ENCODE results near the gene BST2. TPM values are rescaled to one million over a fixed set of nuclear protein-coding genes. Genes with fewer than 3 reads are reported as not detected.
A peak's percentile ranks its signal among the peaks of the same experiment; 100 is the strongest.

BST2 gene
- total RNA-seq, 2 experiments from 2014 or later: 156 to 164 TPM

DNA sequence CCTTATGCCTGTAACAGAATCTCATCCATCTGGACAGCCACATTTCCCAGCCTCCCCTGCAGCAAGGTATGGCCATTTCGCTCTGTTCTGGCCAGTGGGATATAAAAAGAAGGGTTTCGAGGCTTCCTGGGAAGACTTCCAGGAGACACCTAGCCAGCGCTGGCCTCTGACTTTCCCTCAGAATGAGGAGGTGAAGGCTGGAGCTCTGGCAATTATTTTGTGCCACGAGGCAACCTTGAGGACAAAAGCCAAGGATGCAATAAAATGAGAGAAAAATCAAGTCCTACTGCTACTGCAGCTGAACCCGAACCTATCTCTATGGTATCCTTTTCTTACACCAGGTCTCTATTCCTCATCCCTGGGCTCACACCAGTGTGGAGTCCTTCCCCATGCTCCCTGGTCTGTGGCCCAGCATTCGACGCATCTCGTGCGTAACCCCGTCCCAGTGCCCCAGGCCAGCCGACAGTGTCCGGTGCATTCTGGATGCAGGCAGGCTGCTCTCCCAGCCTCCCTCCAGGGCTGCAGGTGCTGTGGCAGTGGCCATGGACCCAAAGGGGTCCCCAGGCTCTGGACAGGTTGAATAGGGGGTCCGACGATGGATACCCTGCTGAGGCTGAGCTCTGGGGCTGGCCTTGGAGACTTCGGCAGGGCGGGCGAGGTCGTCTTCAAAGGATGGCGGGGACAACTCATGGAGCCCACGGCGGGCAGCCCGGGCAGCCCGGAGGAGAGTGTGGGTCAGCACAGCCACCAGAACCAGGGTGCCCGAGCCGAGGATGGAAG is 30.9 kb upstream of the BST2 start:
- ChIA-PET CTCF (no interaction called here), POLR2A (no interaction called here)
- intact Hi-C loops (cut with micrococcal nuclease): no loop called here
- H3K36me3 Mint-ChIP-seq: no peaks in the 10 kb centered on the region
- no peaks in the 10 kb centered on the region for H3K9me3 Mint-ChIP-seq
- no peak overlapping the region for H3K4me3 Mint-ChIP-seq
- DNase-seq: no peak
- H3K27me3 Mint-ChIP-seq: no peaks in the 10 kb centered on the region
- H3K4me1 Mint-ChIP-seq (ENCODE audit: low read depth): no peaks in the 10 kb centered on the region
- no peak overlapping the region for H3K27ac Mint-ChIP-seq

DNA sequence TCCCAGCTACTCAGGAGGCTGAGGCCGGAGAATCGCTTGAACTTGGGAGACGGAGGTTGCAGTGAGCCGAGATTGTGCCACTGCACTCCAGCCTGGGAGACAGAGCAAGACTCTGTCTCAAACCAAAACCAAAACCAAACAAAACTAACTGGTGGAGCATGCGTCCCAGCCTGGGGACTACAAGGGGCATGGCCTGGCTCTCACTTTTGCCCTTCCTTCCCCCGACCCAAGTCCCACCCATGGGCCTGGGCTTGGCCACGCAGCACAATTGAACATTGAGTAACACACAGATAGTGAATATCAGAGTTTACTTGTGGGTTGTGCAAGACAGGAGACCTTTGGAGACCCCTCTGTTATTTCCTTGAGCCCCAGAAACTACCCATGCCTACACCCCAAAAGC is 29.8 kb upstream of the BST2 start:
- no peak for DNase-seq
- Mint-ChIP-seq H3K27me3 (no peaks in the 10 kb centered on the region), H3K27ac (no peak overlapping the region), H3K36me3 (no peaks in the 10 kb centered on the region), H3K9me3 (no peaks in the 10 kb centered on the region), H3K4me1 (ENCODE audit: low read depth) (no peaks in the 10 kb centered on the region), H3K4me3 (no peak overlapping the region)
- ChIA-PET CTCF (no interaction called here), POLR2A (no interaction called here)
- intact Hi-C loops (cut with micrococcal nuclease): no loop called here

GRCh38 chr19:17431417-17431816 is 26.0 kb upstream of the BST2 start:
- ChIA-PET CTCF (interaction anchor here (1.5 kb wide), 1 partner anchor 10 kb away, joined by 4 read pairs; no protein-coding TSS in a partner anchor), POLR2A (no interaction called here)
- Mint-ChIP-seq H3K9me3 (no peaks in the 10 kb centered on the region), H3K27ac (no peak overlapping the region), H3K4me1 (ENCODE audit: low read depth) (no peaks in the 10 kb centered on the region), H3K27me3 (no peaks in the 10 kb centered on the region), H3K4me3 (no peak overlapping the region), H3K36me3 (no peaks in the 10 kb centered on the region)
- intact Hi-C loops (cut with micrococcal nuclease): no loop called here
- no peak for DNase-seq

- Mint-ChIP-seq H3K27me3 (no peaks in the 10 kb centered on the region), H3K4me1 (ENCODE audit: low read depth) (peaks cover 2% of the 10 kb centered on the region), H3K36me3 (no peaks in the 10 kb centered on the region), H3K9me3 (no peaks in the 10 kb centered on the region), H3K4me3 (no peak overlapping the region), H3K27ac (no peak overlapping the region)
- CTCF ChIA-PET: interaction anchor here (0.6 kb wide), 2 partner anchors 43 to 82 kb away, joined by 3 read pairs; no protein-coding TSS in a partner anchor
- POLR2A ChIA-PET: interaction anchor here (0.5 to 1.8 kb wide), 3 partner anchors 10 to 395 kb away, joined by 3 to 5 read pairs (median 3); partner anchors contain the start of gene MVB12A
- DNase-seq: no peak
- intact Hi-C loops (cut with micrococcal nuclease): no loop called here
These were observed 24.2 kb upstream of the BST2 start for GRCh38 chr19:17429641-17430113.

DNA sequence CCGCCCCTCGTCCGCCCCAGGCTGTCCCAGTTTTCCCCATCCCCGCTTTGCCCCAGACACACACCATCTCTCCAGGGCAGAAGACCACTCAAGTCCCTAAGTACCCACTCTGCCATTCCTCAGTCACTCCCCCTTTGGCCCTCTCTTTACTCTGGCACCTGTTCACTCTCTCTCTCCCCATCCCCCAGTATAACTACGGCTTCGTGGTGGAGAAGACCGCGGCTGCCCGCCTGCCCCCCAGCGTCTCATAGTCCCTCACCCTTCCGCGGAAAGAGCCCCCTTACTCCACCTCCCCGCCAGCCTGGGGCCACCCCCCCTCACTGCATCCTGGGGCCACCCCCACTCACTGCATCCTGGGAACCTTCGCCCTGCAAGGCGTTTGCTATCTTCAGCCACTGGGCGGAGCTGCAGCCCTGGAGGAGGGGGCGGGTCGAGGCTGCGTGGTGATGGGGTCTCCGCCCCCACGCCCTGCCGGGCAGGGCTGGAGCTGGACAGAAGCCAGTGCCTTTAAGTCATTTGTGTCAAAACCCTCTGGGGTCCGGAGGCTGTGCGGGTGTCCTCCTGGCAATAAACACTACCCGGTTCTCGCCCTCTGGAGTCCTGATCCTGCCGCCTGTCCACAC is 19.4 kb upstream of the BST2 start:
- peaks cover 12% of the 10 kb centered on the region for H3K4me1 Mint-ChIP-seq (ENCODE audit: low read depth)
- DNase-seq: peak; percentile 57
- peaks cover 8% of the 10 kb centered on the region for H3K36me3 Mint-ChIP-seq
- no peak overlapping the region for H3K27ac Mint-ChIP-seq
- intact Hi-C loops (cut with micrococcal nuclease): loop anchor here (5.0 kb wide), 1 partner anchor 87 kb away; the partner anchor contains the start of gene PGLS
- CTCF ChIA-PET: interaction anchor here (0.8 kb wide), 1 partner anchor 24 kb away, joined by 3 read pairs; the partner anchor contains the start of gene TMEM221
- no peaks in the 10 kb centered on the region for H3K27me3 Mint-ChIP-seq
- POLR2A ChIA-PET: no interaction called here
- no peaks in the 10 kb centered on the region for H3K9me3 Mint-ChIP-seq
- H3K4me3 Mint-ChIP-seq: no peak overlapping the region

DNA sequence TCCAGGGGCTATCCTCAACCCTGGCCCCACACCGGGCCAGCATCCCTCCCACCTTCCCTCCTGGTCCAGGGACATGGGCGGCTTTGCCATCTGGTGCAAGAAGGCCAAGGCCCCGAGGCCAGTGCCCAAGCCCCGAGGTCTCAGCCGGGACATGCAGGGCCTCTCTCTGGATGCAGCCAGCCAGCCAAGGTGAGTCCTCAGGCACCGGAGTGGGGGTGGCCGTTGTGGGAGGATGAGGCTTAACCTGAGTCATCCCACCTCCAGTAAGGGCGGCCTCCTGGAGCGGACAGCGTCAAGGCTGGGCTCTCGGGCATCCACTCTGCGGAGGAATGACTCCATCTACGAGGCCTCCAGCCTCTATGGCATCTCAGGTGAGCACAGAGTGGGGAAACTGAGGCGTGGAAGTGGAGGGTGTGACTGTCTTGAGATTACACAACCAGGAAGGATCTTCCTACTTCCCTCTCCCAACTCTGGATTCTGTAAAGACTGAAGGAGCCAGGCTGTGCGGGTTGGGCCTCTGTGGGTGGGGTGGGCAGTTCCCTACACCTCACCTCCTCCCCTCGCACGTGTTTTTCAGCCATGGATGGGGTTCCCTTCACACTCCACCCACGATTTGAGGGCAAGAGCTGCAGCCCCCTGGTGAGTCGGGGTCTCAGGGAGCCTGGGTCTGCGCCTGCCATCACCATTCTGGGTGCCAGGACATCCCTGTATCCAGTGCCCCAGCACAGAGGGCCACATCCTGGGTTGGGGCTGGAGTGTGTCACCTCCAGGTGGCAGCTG is 18.2 kb upstream of the BST2 start:
- Mint-ChIP-seq H3K27ac (no peak overlapping the region), H3K4me1 (ENCODE audit: low read depth) (peaks cover 19% of the 10 kb centered on the region), H3K27me3 (no peaks in the 10 kb centered on the region), H3K4me3 (no peak overlapping the region), H3K36me3 (peaks cover 8% of the 10 kb centered on the region), H3K9me3 (no peaks in the 10 kb centered on the region)
- DNase-seq: no peak
- ChIA-PET POLR2A (no interaction called here), CTCF (no interaction called here)
- intact Hi-C loops (cut with micrococcal nuclease): loop anchor here (5.0 kb wide), 1 partner anchor 89 kb away; the partner anchor contains the start of gene PGLS

DNA sequence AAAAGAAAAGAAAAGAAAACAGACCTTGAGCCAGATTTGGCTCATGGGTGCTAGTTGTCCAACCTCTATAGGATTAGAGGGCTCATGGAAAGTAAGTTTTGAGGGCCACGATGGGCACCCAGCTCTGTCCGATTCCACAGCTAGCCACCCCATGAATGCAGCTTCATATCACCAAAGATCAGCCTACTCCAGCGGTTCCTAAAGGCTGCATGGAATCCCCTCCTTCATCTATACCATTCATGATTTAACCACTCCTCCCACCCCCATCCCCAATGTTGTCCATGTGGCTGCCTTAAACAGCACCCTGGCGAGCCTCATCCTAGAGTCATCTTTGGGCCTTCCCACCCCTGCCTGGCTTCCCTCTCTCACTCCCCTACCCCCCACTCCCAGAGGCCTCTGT is 16.5 kb upstream of the BST2 start:
- intact Hi-C loops (cut with micrococcal nuclease): loop anchor here (5.0 kb wide), 1 partner anchor 90 kb away; the partner anchor contains the start of gene PGLS
- H3K27ac Mint-ChIP-seq: no peak overlapping the region
- peaks cover 9% of the 10 kb centered on the region for H3K36me3 Mint-ChIP-seq
- H3K4me3 Mint-ChIP-seq: no peak overlapping the region
- POLR2A ChIA-PET: no interaction called here
- no peaks in the 10 kb centered on the region for H3K9me3 Mint-ChIP-seq
- DNase-seq: no peak
- H3K4me1 Mint-ChIP-seq (ENCODE audit: low read depth): peaks cover 19% of the 10 kb centered on the region
- CTCF ChIA-PET: interaction anchor here (1.1 kb wide), 1 partner anchor 27 kb away, joined by 3 read pairs; the partner anchor contains the start of gene TMEM221
- no peaks in the 10 kb centered on the region for H3K27me3 Mint-ChIP-seq

DNA sequence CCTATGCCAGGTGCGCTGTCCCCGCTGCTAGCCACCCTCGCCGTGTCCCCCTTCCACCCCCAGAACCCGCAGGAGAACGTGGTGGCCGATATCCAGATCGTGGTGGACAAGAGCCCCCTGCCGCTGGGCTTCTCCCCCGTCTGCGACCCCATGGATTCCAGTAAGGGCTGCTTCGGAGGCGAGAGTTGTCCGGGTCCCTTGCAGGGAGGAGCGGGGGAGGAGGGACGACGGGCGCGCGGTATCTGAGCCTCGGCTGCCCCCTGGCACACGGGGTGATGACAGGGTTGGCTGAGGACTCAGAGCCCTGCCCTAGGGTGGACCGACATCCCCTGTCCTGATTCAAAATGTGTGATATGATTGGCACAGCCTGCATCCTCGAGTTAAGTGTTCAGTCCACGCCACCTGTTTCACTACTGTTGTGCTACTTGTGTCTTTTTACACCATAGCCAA is 15.1 kb upstream of the BST2 start:
- Mint-ChIP-seq H3K4me3 (peak overlapping the region; percentile 86), H3K9me3 (no peaks in the 10 kb centered on the region), H3K27me3 (no peaks in the 10 kb centered on the region), H3K4me1 (ENCODE audit: low read depth) (peaks cover 19% of the 10 kb centered on the region), H3K27ac (peak overlapping the region; percentile 69), H3K36me3 (peaks cover 11% of the 10 kb centered on the region)
- ChIA-PET CTCF (interaction anchor here (1.1 to 1.6 kb wide), 3 partner anchors 14 to 31 kb away, joined by 3 to 18 read pairs (median 5); partner anchors contain the start of gene BST2), POLR2A (interaction anchor here (2.9 kb wide), 1 partner anchor 14 kb away, joined by 20 read pairs; the partner anchor contains the start of gene BST2)
- intact Hi-C loops (cut with micrococcal nuclease): loop anchor here (5.0 kb wide), 1 partner anchor 92 kb away; the partner anchor contains the start of gene PGLS
- peak; percentile 51 for DNase-seq

GRCh38 chr19:17419621-17420474 is 14.4 kb upstream of the BST2 start, which contains the start of gene MVB12A:
Gene MVB12A (plus strand): TSS chr19:17420047. CDS start chr19:17420136, 89 bp downstream.
- H3K36me3 Mint-ChIP-seq: peaks cover 13% of the 10 kb centered on the region
- H3K4me3 Mint-ChIP-seq: peak within 1 kb of the TSS; percentile 86
- intact Hi-C loops (cut with micrococcal nuclease): loop anchor here (1.0 to 5.0 kb wide), 3 partner anchors 13 to 92 kb away; partner anchors contain the start of gene PGLS
- no peaks in the 10 kb centered on the region for H3K9me3 Mint-ChIP-seq
- peak; percentile 98 for DNase-seq
- peak within 1 kb of the TSS; percentile 87 for H3K27ac Mint-ChIP-seq
- H3K27me3 Mint-ChIP-seq: no peaks in the 10 kb centered on the region
- H3K4me1 Mint-ChIP-seq (ENCODE audit: low read depth): peaks cover 19% of the 10 kb centered on the region
- CTCF ChIA-PET: interaction anchor here (0.7 to 2.0 kb wide), 9 partner anchors 14 to 154 kb away, joined by 3 to 18 read pairs (median 5); partner anchors contain the start of genes BST2 and CCDC194
- POLR2A ChIA-PET: interaction anchor here (1.0 to 2.9 kb wide), 5 partner anchors 10 to 111 kb away, joined by 3 to 20 read pairs (median 5); partner anchors contain the start of genes BST2, DDA1 and PGLS

- H3K9me3 Mint-ChIP-seq: no peaks in the 10 kb centered on the region
- no peaks in the 10 kb centered on the region for H3K27me3 Mint-ChIP-seq
- H3K4me1 Mint-ChIP-seq (ENCODE audit: low read depth): peaks cover 14% of the 10 kb centered on the region
- POLR2A ChIA-PET: interaction anchor here (1.0 to 2.9 kb wide), 5 partner anchors 11 to 110 kb away, joined by 3 to 20 read pairs (median 5); partner anchors contain the start of genes BST2, DDA1 and PGLS
- peak overlapping the region; percentile 87 for H3K27ac Mint-ChIP-seq
- peak overlapping the region; percentile 86 for H3K4me3 Mint-ChIP-seq
- peaks cover 13% of the 10 kb centered on the region for H3K36me3 Mint-ChIP-seq
- CTCF ChIA-PET: interaction anchor here (0.7 to 2.0 kb wide), 9 partner anchors 13 to 155 kb away, joined by 3 to 18 read pairs (median 5); partner anchors contain the start of genes BST2 and CCDC194
- intact Hi-C loops (cut with micrococcal nuclease): loop anchor here (1.0 kb wide), 2 partner anchors 12 to 24 kb away; no protein-coding TSS in a partner anchor
- DNase-seq: no peak
These were observed 13.8 kb upstream of the BST2 start for GRCh38 chr19:17419154-17419620.

All from activated CD4-positive, alpha-beta memory T cell treated with anti-CD3 and anti-CD28 coated beads for 36 hours (primary cell).